Measurements from ENCODE around the gene STK38. TPM values are rescaled to one million over a fixed set of nuclear protein-coding genes. Genes with fewer than 3 reads are reported as not detected.

The STK38 gene
- total RNA-seq, 1 experiment from 2014 or later: 20.1 TPM

DNA sequence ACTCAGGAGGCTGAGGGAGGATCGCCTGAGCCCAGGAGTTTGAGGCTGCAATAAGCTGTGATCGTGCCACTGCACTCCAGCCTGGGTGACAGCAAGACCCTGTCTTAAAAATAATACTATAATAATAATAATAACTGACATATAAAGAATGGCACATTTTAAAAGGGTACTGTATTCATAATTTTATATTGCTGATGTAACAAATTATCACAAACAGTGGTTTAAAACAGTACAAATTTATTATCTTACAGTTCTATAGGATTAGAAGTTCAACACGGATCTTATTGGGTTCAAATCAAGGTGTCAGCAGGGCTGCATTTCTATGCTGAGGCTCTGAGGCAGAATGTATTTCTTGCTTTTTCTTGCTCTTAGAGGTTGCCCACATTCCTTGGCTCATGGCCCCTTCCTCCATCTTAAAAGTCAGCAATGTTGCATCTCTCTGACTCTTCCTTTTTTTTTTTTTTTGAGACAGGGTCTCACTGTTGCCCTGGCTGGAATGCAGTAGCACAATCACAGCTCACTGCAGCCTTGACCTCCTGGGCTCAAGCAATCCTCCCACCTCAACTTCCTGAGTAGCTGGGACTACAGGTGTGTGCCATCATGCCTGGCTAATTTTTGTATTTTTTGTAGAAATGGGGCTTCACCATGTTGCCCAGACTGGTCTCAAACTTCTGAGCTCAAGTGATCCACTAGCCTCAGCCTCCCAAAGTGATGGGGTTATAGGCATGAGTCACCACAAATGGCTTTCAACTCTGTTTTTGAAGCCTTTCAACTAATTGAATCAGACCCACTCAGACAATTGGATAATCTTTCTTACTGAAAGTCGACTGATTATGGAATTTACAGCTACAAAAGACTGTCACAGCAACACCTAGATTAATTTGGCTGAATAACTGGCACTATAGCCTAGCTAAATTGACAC lies 24.1 kb upstream of the STK38 start:
- peaks cover 0 to 15% of the 10 kb centered on the region in 2 experiments; a peak in 3 of 4 replicates for H3K4me1 ChIP-seq (ENCODE audit: control insufficient read depth in 1 of 2, insufficient read depth in 2 of 2, low read length in 2 of 2)

More for the DNA sequence above, 24.1 kb upstream of the STK38 start:
- POLR2A ChIA-PET: interaction anchor here (0.6 kb wide), 1 partner anchor 8 kb away, joined by 4 read pairs; no protein-coding TSS in a partner anchor
- Histone ChIP-seq H3K4me2 (ENCODE audit: low read length) (no peak overlapping the region), H4K20me1 (ENCODE audit: insufficient read depth) (no peaks in the 10 kb centered on the region), H3K9me3 (ENCODE audit: control insufficient read depth in 1 of 2, insufficient read depth in 1 of 2, low read depth in 1 of 2, low read length in 2 of 2) (no peaks in the 10 kb centered on the region), H2AFZ (ENCODE audit: low read depth, low read length, poor library complexity, severe bottlenecking) (peak overlapping the region; percentile 51), H3K36me3 (ENCODE audit: control insufficient read depth in 1 of 2, insufficient read depth in 2 of 2, low read length in 2 of 2) (no peaks in the 10 kb centered on the region), H3K4me3 (replicated peaks in 1 of 2; ENCODE audit: low read depth in 1 of 2, low read length in 2 of 2) (no peak overlapping the region), H3K27me3 (ENCODE audit: insufficient read depth, low read length) (no peaks in the 10 kb centered on the region), H3K79me2 (ENCODE audit: insufficient read depth, low read length) (no peaks in the 10 kb centered on the region), H3K9me2 (ENCODE audit: insufficient read depth) (no peaks in the 10 kb centered on the region), H3K27ac (ENCODE audit: low read depth, low read length) (no peak overlapping the region), H3K9ac (ENCODE audit: low read length) (no peak overlapping the region)
- TF ChIP-seq, protein P1, sequence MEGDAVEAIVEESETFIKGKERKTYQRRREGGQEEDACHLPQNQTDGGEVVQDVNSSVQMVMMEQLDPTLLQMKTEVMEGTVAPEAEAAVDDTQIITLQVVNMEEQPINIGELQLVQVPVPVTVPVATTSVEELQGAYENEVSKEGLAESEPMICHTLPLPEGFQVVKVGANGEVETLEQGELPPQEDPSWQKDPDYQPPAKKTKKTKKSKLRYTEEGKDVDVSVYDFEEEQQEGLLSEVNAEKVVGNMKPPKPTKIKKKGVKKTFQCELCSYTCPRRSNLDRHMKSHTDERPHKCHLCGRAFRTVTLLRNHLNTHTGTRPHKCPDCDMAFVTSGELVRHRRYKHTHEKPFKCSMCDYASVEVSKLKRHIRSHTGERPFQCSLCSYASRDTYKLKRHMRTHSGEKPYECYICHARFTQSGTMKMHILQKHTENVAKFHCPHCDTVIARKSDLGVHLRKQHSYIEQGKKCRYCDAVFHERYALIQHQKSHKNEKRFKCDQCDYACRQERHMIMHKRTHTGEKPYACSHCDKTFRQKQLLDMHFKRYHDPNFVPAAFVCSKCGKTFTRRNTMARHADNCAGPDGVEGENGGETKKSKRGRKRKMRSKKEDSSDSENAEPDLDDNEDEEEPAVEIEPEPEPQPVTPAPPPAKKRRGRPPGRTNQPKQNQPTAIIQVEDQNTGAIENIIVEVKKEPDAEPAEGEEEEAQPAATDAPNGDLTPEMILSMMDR (IDR thresholded peaks at IDR 0.05 in 2 of 3, conservative IDR thresholded peaks at IDR 0.05 in 1 of 3; ENCODE audit: borderline replicate concordance in 1 of 3, insufficient read depth in 1 of 3, low read depth in 2 of 3, low read length in 2 of 3): no peak
- TF ChIP-seq, protein P2, sequence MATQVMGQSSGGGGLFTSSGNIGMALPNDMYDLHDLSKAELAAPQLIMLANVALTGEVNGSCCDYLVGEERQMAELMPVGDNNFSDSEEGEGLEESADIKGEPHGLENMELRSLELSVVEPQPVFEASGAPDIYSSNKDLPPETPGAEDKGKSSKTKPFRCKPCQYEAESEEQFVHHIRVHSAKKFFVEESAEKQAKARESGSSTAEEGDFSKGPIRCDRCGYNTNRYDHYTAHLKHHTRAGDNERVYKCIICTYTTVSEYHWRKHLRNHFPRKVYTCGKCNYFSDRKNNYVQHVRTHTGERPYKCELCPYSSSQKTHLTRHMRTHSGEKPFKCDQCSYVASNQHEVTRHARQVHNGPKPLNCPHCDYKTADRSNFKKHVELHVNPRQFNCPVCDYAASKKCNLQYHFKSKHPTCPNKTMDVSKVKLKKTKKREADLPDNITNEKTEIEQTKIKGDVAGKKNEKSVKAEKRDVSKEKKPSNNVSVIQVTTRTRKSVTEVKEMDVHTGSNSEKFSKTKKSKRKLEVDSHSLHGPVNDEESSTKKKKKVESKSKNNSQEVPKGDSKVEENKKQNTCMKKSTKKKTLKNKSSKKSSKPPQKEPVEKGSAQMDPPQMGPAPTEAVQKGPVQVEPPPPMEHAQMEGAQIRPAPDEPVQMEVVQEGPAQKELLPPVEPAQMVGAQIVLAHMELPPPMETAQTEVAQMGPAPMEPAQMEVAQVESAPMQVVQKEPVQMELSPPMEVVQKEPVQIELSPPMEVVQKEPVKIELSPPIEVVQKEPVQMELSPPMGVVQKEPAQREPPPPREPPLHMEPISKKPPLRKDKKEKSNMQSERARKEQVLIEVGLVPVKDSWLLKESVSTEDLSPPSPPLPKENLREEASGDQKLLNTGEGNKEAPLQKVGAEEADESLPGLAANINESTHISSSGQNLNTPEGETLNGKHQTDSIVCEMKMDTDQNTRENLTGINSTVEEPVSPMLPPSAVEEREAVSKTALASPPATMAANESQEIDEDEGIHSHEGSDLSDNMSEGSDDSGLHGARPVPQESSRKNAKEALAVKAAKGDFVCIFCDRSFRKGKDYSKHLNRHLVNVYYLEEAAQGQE (IDR thresholded peaks at IDR 0.05; ENCODE audit: low read depth): no peak
- TF ChIP-seq YY1 (IDR thresholded peaks at IDR 0.05; ENCODE audit: extremely low read depth, insufficient replicate concordance, low read depth, low read length) (no peak), ELF1 (IDR thresholded peaks at IDR 0.05; ENCODE audit: borderline replicate concordance, low read depth) (no peak), EZH2phosphoT487 (IDR thresholded peaks at IDR 0.05; ENCODE audit: borderline replicate concordance) (no peak), POLR2AphosphoS5 (IDR thresholded peaks at IDR 0.05; ENCODE audit: low read depth, low read length) (no peak), SIN3A (IDR thresholded peaks at IDR 0.05; ENCODE audit: low read depth) (no peak), RAD21 (IDR thresholded peaks at IDR 0.05; ENCODE audit: low read depth) (no peak)
- TF ChIP-seq, protein P3, sequence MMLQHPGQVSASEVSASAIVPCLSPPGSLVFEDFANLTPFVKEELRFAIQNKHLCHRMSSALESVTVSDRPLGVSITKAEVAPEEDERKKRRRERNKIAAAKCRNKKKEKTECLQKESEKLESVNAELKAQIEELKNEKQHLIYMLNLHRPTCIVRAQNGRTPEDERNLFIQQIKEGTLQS (IDR thresholded peaks at IDR 0.05): no peak
- intact Hi-C loops (cut with micrococcal nuclease): no loop called here
- ATAC-seq (no peak), DNase-seq (ENCODE audit: low read depth, low spot score) (no peak)
- CTCF ChIA-PET: no interaction called here
- RAD21 ChIA-PET (ENCODE audit: low non-redundant PET in 1 of 2, low total read pairs in 2 of 2, uncharacterized antibody in 2 of 2, unreplicated experiment in 2 of 2): interaction anchor here in 1 of 2 experiments (0.6 kb wide), 1 partner anchor 194 kb away, joined by 6 read pairs; no protein-coding TSS in a partner anchor
- no TSS peak for BruUV-seq (replicated peaks)

All from HCT116 (cell line).